GM06990 (cell line): Measurements from ENCODE around the gene FRMD5.
"Not testable (repeated sequence)": the region's sequence is repeated elsewhere in the genome, so short reads cannot be mapped to it uniquely, and the experiment has no call there.

Experiments used
- DNase-seq: peaks from one replicate; pipeline ENCODE4 v3.0.0-alpha.2; 2011; ENCODE audit not compliant: insufficient read length; ENCODE audit errors: extremely low read depth
- H3K27me3 ChIP-seq: replicated peaks from 2 replicates; pipeline ENCODE4 v1.6.0; 2011; ENCODE audit warnings: low read length; ENCODE audit not compliant: control insufficient read depth, insufficient read depth
- H3K36me3 ChIP-seq: 2 replicates; pipeline ENCODE4 v1.5.1; 2011; ENCODE audit warnings: low read length; ENCODE audit not compliant: control insufficient read depth, insufficient read depth
- H3K4me3 ChIP-seq: replicated peaks from 2 replicates; pipeline ENCODE4 v1.5.1; 2011; ENCODE audit warnings: low read depth, mild to moderate bottlenecking, control low read depth, low read length
- CTCF ChIP-seq: IDR thresholded peaks from 2 replicates; pipeline ENCODE4 v1.5.1; 2011; ENCODE audit warnings: low read length, control low read depth, mild to moderate bottlenecking, inconsistent platforms; ENCODE audit not compliant: insufficient read depth, poor library complexity, severe bottlenecking

The FRMD5 gene

GRCh38 chr15:43872416-43873020 lies 322.6 kb downstream of the FRMD5 start:
- DNase-seq, result no peak
- Histone ChIP-seq H3K27me3 (no peaks in the 10 kb centered on the region), H3K36me3 (peaks cover 7% of the 10 kb centered on the region), H3K4me3 (no peak overlapping the region)
- TF ChIP-seq CTCF, result peak; percentile 48

- H3K36me3 ChIP-seq, result peaks cover 7% of the 10 kb centered on the region
- no peaks in the 10 kb centered on the region for H3K27me3 ChIP-seq
- TF ChIP-seq CTCF, result no peak
- no peak for DNase-seq
- no peak overlapping the region for H3K4me3 ChIP-seq
Measured at GRCh38 chr15:43871835-43872234, 323.2 kb downstream of the FRMD5 start.

GRCh38 chr15:43868406-43868805 lies 326.7 kb downstream of the FRMD5 start:
- H3K4me3 ChIP-seq, result no peak overlapping the region
- TF ChIP-seq CTCF, result no peak
- H3K36me3 ChIP-seq, result peaks cover 7% of the 10 kb centered on the region
- DNase-seq, result no peak
- H3K27me3 ChIP-seq, result no peaks in the 10 kb centered on the region

GRCh38 chr15:43867096-43867495 lies 328.0 kb downstream of the FRMD5 start:
- H3K36me3 ChIP-seq, result peaks cover 7% of the 10 kb centered on the region
- DNase-seq, result no peak

GRCh38 chr15:43866636-43867035 lies 328.4 kb downstream of the FRMD5 start:
- H3K36me3 ChIP-seq, H3K27me3 ChIP-seq, DNase-seq, H3K4me3 ChIP-seq: not testable (repeated sequence)

More at GRCh38 chr15:43867096-43867495, 328.0 kb downstream of the FRMD5 start:
- no peak for TF ChIP-seq CTCF
- Histone ChIP-seq H3K4me3 (no peak overlapping the region), H3K27me3 (no peaks in the 10 kb centered on the region)

GRCh38 chr15:43859546-43859945 lies 335.5 kb downstream of the FRMD5 start:
- H3K36me3 ChIP-seq, result peaks cover 2% of the 10 kb centered on the region; the same call in 1 of the 2 replicates
- no peak for DNase-seq
- TF ChIP-seq CTCF, result no peak
- H3K4me3 ChIP-seq, result no peak overlapping the region
- no peaks in the 10 kb centered on the region for H3K27me3 ChIP-seq
